ENCODE data around the gene RGPD3. TPM values are rescaled to one million over a fixed set of nuclear protein-coding genes. Genes with fewer than 3 reads are reported as not detected.
"Not testable (repeated sequence)": the region's sequence is repeated elsewhere in the genome, so short reads cannot be mapped to it uniquely, and the experiment has no call there.

Gene RGPD3
- total and polyA plus RNA-seq, 9 of the 15 experiments (the other 6 are each of a cell fraction or from before 2014, with no cell fraction given) = 0.01 to 0.03 TPM; not detected in 7

DNA sequence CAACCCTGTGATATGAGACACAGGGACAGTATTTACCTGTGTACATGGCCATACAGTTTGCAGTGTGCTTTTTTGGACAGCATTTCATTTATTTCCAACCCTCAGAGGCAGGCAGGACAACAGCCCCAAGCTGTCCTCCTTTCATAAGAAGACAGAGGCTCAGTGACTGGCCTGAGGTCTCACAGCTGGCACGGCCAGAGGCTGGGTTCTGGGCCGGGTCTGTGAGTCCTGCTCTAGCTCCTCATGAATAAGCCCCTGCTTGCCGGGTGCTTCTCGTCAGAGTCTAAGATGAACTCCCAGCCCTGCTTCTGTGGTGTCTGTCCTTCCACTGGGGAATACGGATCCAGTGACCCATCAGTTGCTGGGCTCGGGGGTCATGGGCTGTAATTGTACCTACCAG lies 21.5 kb upstream of the RGPD3 start:
- CTCF ChIA-PET (ENCODE audit: low intra/inter-chr PET ratio) = not testable (repeated sequence)

DNA sequence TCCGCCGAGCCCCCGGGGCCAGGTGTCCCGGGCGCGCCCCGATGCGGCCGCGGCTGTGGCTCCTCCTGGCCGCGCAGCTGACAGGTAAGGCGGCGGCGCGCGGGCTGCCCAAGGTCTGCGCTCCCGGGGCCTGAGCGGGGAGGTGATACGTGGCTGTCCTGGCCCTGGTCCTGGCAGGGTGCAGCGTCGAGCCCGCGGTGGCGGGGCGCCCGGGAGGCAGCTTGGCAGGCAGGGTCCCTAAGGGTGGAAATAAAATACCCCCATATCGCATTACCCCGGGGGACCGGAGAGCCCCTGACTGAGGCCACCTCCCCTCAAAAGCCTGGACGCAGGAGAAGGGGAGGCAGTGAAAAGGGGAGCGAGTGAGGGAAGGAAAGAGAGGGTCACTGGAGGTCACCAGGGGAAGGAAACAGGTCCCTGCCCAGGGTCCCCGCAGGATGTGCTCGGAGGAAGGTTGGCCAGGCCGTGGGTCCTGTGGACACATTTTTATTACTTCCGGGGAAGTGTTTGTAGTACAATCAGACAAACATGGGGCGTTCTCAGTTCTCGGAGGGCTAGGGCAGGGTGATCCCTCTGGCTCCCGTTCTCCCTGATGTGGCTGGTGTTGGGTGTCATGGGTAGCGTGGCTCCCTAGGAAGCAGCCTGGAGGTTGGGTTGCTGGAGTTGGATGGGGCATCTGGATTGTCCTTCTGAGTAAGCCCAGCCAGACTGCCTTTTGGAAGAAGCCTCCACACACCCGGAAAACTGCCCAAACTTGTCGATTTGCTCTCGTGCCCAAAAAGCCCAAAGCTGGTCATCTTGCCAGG lies 19.4 kb upstream of the RGPD3 start:
- H3K79me2 ChIP-seq (ENCODE audit: control insufficient read depth, insufficient read depth, low read length); H3K36me3 ChIP-seq (ENCODE audit: control insufficient read depth, insufficient read depth, low read length); ATAC-seq; H3K4me2 ChIP-seq (ENCODE audit: insufficient read depth, low read length); H3K4me3 ChIP-seq; H3K27me3 ChIP-seq (ENCODE audit: control insufficient read depth in 2 of 2, insufficient read depth in 2 of 2, low read length in 2 of 2); H3K9me3 ChIP-seq (replicated peaks; ENCODE audit: control insufficient read depth, insufficient read depth, low read depth, low read length); H3K9me1 ChIP-seq (ENCODE audit: control insufficient read depth, insufficient read depth, low read length); BruUV-seq (replicated peaks); POLR2A ChIA-PET; H3K9ac ChIP-seq (ENCODE audit: insufficient read depth in 1 of 2, low read depth in 2 of 2, low read length in 2 of 2); CTCF ChIA-PET (ENCODE audit: low intra/inter-chr PET ratio); intact Hi-C loops (cut with micrococcal nuclease); H3K4me1 ChIP-seq (replicated peaks in 1 of 2; ENCODE audit: control insufficient read depth in 2 of 2, insufficient read depth in 2 of 2, low read length in 2 of 2); FAIRE-seq; H2AFZ ChIP-seq (ENCODE audit: low read depth, low read length); in situ Hi-C loops (cut with MboI); H4K20me1 ChIP-seq (replicated peaks; ENCODE audit: control insufficient read depth, insufficient read depth, low read length); DNase-seq (ENCODE audit: extremely low read depth in 1 of 4, low spot score in 3 of 4); H3K27ac ChIP-seq (ENCODE audit: extremely low read depth, low read depth, low read length): not testable (repeated sequence)
- 7% methylated on average over 28 of the region's 44 CpGs for WGBS (ENCODE audit: insufficient coverage, low coverage, missing lambda C conversion rate)

More for the DNA sequence above, 21.5 kb upstream of the RGPD3 start:
- H3K79me2 ChIP-seq (ENCODE audit: control insufficient read depth, insufficient read depth, low read length); H4K20me1 ChIP-seq (replicated peaks; ENCODE audit: control insufficient read depth, insufficient read depth, low read length); H3K4me2 ChIP-seq (ENCODE audit: insufficient read depth, low read length); BruUV-seq (replicated peaks); H3K27me3 ChIP-seq (ENCODE audit: control insufficient read depth in 2 of 2, insufficient read depth in 2 of 2, low read length in 2 of 2); H3K4me3 ChIP-seq; H3K36me3 ChIP-seq (ENCODE audit: control insufficient read depth, insufficient read depth, low read length); H3K9me1 ChIP-seq (ENCODE audit: control insufficient read depth, insufficient read depth, low read length); H3K27ac ChIP-seq (ENCODE audit: extremely low read depth, low read depth, low read length); DNase-seq (ENCODE audit: extremely low read depth in 1 of 4, low spot score in 3 of 4); H3K4me1 ChIP-seq (replicated peaks in 1 of 2; ENCODE audit: control insufficient read depth in 2 of 2, insufficient read depth in 2 of 2, low read length in 2 of 2); ATAC-seq; H3K9ac ChIP-seq (ENCODE audit: insufficient read depth in 1 of 2, low read depth in 2 of 2, low read length in 2 of 2); FAIRE-seq; intact Hi-C loops (cut with micrococcal nuclease); in situ Hi-C loops (cut with MboI); H2AFZ ChIP-seq (ENCODE audit: low read depth, low read length); POLR2A ChIA-PET; H3K9me3 ChIP-seq (replicated peaks; ENCODE audit: control insufficient read depth, insufficient read depth, low read depth, low read length): not testable (repeated sequence)
- WGBS (ENCODE audit: insufficient coverage, low coverage, missing lambda C conversion rate) = 0% methylated on average over 5 of the region's 6 CpGs

DNA sequence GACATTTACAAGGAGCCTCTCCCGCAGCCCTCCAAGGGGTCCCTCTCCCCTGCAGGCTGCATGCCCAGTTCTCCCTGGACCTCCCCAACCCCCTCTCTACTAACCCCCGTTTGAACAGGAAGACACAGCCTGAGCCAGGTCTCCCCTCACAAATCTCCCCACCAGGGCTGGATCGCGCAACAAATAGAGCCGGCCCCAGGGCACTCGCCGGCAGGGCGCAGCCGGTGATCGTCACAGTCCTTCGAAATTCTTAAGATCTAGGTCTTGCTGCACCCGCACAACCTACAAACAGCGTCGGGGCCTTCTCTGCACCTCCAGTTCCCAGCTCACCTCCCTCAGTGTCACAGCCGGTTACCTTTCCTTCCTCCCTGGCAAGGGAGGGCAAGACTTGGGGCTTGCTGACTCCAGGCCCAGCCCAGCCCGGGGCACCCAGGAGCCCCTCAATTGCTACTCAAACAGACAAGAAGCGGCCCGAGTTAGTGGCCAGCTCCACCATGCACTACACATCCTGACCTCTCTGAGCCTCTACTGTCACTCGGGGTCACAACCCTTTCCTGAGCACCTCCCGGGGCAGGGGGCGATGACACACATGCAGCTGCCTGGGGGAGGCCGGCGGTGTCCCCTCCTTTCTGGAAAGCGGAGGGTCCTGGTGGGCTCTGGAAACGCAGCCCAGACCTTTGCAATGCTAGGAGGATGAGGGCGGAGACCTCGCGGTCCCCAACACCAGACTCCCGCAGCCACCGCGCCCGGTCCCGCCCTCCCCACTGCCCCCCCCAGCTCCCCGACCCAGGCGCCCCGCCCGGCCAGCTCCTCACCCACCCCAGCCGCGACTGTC lies 18.6 kb upstream of the RGPD3 start, which contains the start of gene CD8B2:
TSS of gene CD8B2 (plus strand) at position 814 of the 835 bp plus-strand sequence. CDS start 63 bp downstream, outside the sequence.
- H3K4me1 ChIP-seq (replicated peaks in 1 of 2; ENCODE audit: control insufficient read depth in 2 of 2, insufficient read depth in 2 of 2, low read length in 2 of 2); BruUV-seq (replicated peaks); ATAC-seq; H3K9ac ChIP-seq (ENCODE audit: insufficient read depth in 1 of 2, low read depth in 2 of 2, low read length in 2 of 2); intact Hi-C loops (cut with micrococcal nuclease); H2AFZ ChIP-seq (ENCODE audit: low read depth, low read length); in situ Hi-C loops (cut with MboI); DNase-seq (ENCODE audit: extremely low read depth in 1 of 4, low spot score in 3 of 4); H4K20me1 ChIP-seq (replicated peaks; ENCODE audit: control insufficient read depth, insufficient read depth, low read length); H3K4me3 ChIP-seq; H3K36me3 ChIP-seq (ENCODE audit: control insufficient read depth, insufficient read depth, low read length); H3K4me2 ChIP-seq (ENCODE audit: insufficient read depth, low read length); H3K79me2 ChIP-seq (ENCODE audit: control insufficient read depth, insufficient read depth, low read length); H3K27ac ChIP-seq (ENCODE audit: extremely low read depth, low read depth, low read length); POLR2A ChIA-PET; H3K9me3 ChIP-seq (replicated peaks; ENCODE audit: control insufficient read depth, insufficient read depth, low read depth, low read length); H3K9me1 ChIP-seq (ENCODE audit: control insufficient read depth, insufficient read depth, low read length); FAIRE-seq; H3K27me3 ChIP-seq (ENCODE audit: control insufficient read depth in 2 of 2, insufficient read depth in 2 of 2, low read length in 2 of 2); CTCF ChIA-PET (ENCODE audit: low intra/inter-chr PET ratio): not testable (repeated sequence)
- 3% methylated on average over 14 of the region's 39 CpGs for WGBS (ENCODE audit: insufficient coverage, low coverage, missing lambda C conversion rate)
